Activated CD8-positive, alpha-beta memory T cell treated with anti-CD3 and anti-CD28 coated beads for 1 hour (primary cell): ENCODE data around the gene GABPB2.
"Not testable (repeated sequence)": the region's sequence is repeated elsewhere in the genome, so short reads cannot be mapped to it uniquely, and the experiment has no call there.

Source experiments
- DNase-seq, 2 donors: peaks; one replicate each; pipeline ENCODE4 v3.0.0-alpha.2; 2020; ENCODE audit warnings: low read depth in 1 of 2; ENCODE audit errors: extremely low read depth in 1 of 2

Gene GABPB2

GRCh38 chr1:151059109-151060006 lies 11.2 kb upstream of the GABPB2 start, which contains the start of gene CDC42SE1:
CDC42SE1 (minus strand) TSS chr1:151059622; CDS start chr1:151055730, 3,892 bp downstream.
- peak; percentile 53 to 72 for DNase-seq

- no peak for DNase-seq
Measured at GRCh38 chr1:151060007-151060656, 10.4 kb upstream of the GABPB2 start, which contains the start of gene MLLT11. MLLT11 (plus strand) TSS chr1:151060397; CDS start chr1:151067225, 6,828 bp downstream.

- DNase-seq = no peak
Measured at GRCh38 chr1:151060657-151061421, 9.7 kb upstream of the GABPB2 start.

- no peak for DNase-seq
Measured at GRCh38 chr1:151061704-151062103, 8.9 kb upstream of the GABPB2 start.

GRCh38 chr1:151062741-151063371 lies 7.7 kb upstream of the GABPB2 start:
- no peak for DNase-seq

- DNase-seq = no peak
Measured at GRCh38 chr1:151065089-151065645, 5.4 kb upstream of the GABPB2 start.

- DNase-seq = no peak
Measured at GRCh38 chr1:151067185-151067584, 3.4 kb upstream of the GABPB2 start.

GRCh38 chr1:151069103-151069486 lies 1.5 kb upstream of the GABPB2 start:
- no peak for DNase-seq

- no peak for DNase-seq
Measured at GRCh38 chr1:151072224-151072623, 1.7 kb downstream of the GABPB2 start.

- DNase-seq = no peak
Measured at GRCh38 chr1:151085953-151086559, 15.5 kb downstream of the GABPB2 start.

- DNase-seq = not testable (repeated sequence)
Measured at GRCh38 chr1:151097426-151097825, 26.9 kb downstream of the GABPB2 start.

- no peak for DNase-seq
Measured at GRCh38 chr1:151098126-151098525, 27.6 kb downstream of the GABPB2 start.

- no peak for DNase-seq
Measured at GRCh38 chr1:151104630-151105029, 34.1 kb downstream of the GABPB2 start.

GRCh38 chr1:151106894-151107293 lies 36.3 kb downstream of the GABPB2 start:
- DNase-seq = no peak

GRCh38 chr1:151108331-151108730 lies 37.8 kb downstream of the GABPB2 start:
- no peak for DNase-seq

GRCh38 chr1:151113877-151114276 lies 43.3 kb downstream of the GABPB2 start:
- DNase-seq = no peak

- DNase-seq = no peak
Measured at GRCh38 chr1:151124763-151125403, 54.3 kb downstream of the GABPB2 start.

GRCh38 chr1:151128800-151129199 lies 58.2 kb downstream of the GABPB2 start:
- no peak for DNase-seq

GRCh38 chr1:151130987-151131586 lies 60.5 kb downstream of the GABPB2 start:
- DNase-seq = peak; percentile 50 to 59
